SK-N-SH treated with all-trans-retinoic acid at 6 μM for 48 hours (cell line): ENCODE measurements around the gene GIMAP8.

Experiments
- ARNTL ChIP-seq: fragments of 450-650 bp; formaldehyde crosslinking; IDR thresholded peaks from 2 replicates; pipeline ENCODE4 v1.5.0; 2020; ENCODE audit warnings: low read depth, mild to moderate bottlenecking, moderate library complexity, borderline replicate concordance
- CSDC2 ChIP-seq: fragments of 250-450 bp; sonication (Bioruptor Pico); IDR thresholded peaks from 2 replicates; pipeline ENCODE4 v1.5.0; 2020; ENCODE audit warnings: mild to moderate bottlenecking, moderate library complexity
- GLIS3 ChIP-seq: fragments of 250-450 bp; sonication (Bioruptor Pico); IDR thresholded peaks from 2 replicates; pipeline ENCODE4 v1.5.0; 2020; ENCODE audit warnings: mild to moderate bottlenecking, moderate library complexity
- OSR1 ChIP-seq: fragments of 250-450 bp; sonication (Bioruptor Pico); IDR thresholded peaks from 2 replicates; pipeline ENCODE4 v1.8.0; 2022; ENCODE audit warnings: moderate library complexity, mild to moderate bottlenecking, inconsistent platforms
- SNAI2 ChIP-seq: fragments of 250-450 bp; sonication (Bioruptor Pico); IDR thresholded peaks from 2 replicates; pipeline ENCODE4 v1.5.0; 2020; ENCODE audit warnings: mild to moderate bottlenecking, moderate library complexity
- TCF4 ChIP-seq: fragments of 250-450 bp; sonication (Bioruptor Pico); IDR thresholded peaks from 2 replicates; pipeline ENCODE4 v1.8.0; 2021; ENCODE audit warnings: mild to moderate bottlenecking, moderate library complexity, borderline replicate concordance
- TOX ChIP-seq: fragments of 250-450 bp; sonication (Bioruptor Pico); IDR thresholded peaks from 2 replicates; pipeline ENCODE4 v1.8.0; 2021; ENCODE audit warnings: mild to moderate bottlenecking, moderate library complexity, borderline replicate concordance
- ZFP3 ChIP-seq: fragments of 250-450 bp; sonication (Bioruptor Pico); IDR thresholded peaks from 2 replicates; pipeline ENCODE4 v1.5.0; 2020; ENCODE audit warnings: mild to moderate bottlenecking, moderate library complexity
- ZFP30 ChIP-seq: fragments of 450-650 bp; formaldehyde crosslinking; IDR thresholded peaks from 2 replicates; pipeline ENCODE4 v1.5.0; 2022; ENCODE audit warnings: mild to moderate bottlenecking, moderate library complexity
- ZNF565 ChIP-seq: fragments of 450-650 bp; formaldehyde crosslinking; conservative IDR thresholded peaks from 2 replicates; pipeline ENCODE4 v1.5.0; 2020; ENCODE audit warnings: low read depth, mild to moderate bottlenecking, moderate library complexity
- ZNF70 ChIP-seq: fragments of 450-650 bp; formaldehyde crosslinking; IDR thresholded peaks from 2 replicates; pipeline ENCODE4 v1.5.0; 2020; ENCODE audit warnings: mild to moderate bottlenecking, moderate library complexity
- ZNF8 ChIP-seq: fragments of 450-650 bp; formaldehyde crosslinking; IDR thresholded peaks from 2 replicates; pipeline ENCODE4 v1.5.0; 2020; ENCODE audit warnings: mild to moderate bottlenecking, moderate library complexity
- TF ChIP-seq, protein P1 (sequence below): fragments of 250-450 bp; sonication (Bioruptor Pico); IDR thresholded peaks from 2 replicates; pipeline ENCODE4 v1.5.0; 2020; ENCODE audit warnings: mild to moderate bottlenecking, moderate library complexity
- TF ChIP-seq, protein P2 (sequence below): fragments of 250-450 bp; sonication (Bioruptor Pico); IDR thresholded peaks from 2 replicates; pipeline ENCODE4 v1.8.0; 2020; ENCODE audit warnings: mild to moderate bottlenecking, moderate library complexity, borderline replicate concordance

DNA sequence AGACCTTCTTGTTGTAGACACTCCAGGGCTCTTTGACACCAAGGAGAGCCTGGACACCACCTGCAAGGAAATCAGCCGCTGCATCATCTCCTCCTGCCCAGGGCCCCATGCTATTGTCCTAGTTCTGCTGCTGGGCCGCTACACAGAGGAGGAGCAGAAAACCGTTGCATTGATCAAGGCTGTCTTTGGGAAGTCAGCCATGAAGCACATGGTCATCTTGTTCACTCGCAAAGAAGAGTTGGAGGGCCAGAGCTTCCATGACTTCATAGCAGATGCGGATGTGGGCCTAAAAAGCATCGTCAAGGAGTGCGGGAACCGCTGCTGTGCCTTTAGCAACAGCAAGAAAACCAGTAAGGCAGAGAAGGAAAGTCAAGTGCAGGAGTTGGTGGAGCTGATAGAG lies 69.7 kb downstream of the GIMAP8 start:
- TF ChIP-seq, protein P1, sequence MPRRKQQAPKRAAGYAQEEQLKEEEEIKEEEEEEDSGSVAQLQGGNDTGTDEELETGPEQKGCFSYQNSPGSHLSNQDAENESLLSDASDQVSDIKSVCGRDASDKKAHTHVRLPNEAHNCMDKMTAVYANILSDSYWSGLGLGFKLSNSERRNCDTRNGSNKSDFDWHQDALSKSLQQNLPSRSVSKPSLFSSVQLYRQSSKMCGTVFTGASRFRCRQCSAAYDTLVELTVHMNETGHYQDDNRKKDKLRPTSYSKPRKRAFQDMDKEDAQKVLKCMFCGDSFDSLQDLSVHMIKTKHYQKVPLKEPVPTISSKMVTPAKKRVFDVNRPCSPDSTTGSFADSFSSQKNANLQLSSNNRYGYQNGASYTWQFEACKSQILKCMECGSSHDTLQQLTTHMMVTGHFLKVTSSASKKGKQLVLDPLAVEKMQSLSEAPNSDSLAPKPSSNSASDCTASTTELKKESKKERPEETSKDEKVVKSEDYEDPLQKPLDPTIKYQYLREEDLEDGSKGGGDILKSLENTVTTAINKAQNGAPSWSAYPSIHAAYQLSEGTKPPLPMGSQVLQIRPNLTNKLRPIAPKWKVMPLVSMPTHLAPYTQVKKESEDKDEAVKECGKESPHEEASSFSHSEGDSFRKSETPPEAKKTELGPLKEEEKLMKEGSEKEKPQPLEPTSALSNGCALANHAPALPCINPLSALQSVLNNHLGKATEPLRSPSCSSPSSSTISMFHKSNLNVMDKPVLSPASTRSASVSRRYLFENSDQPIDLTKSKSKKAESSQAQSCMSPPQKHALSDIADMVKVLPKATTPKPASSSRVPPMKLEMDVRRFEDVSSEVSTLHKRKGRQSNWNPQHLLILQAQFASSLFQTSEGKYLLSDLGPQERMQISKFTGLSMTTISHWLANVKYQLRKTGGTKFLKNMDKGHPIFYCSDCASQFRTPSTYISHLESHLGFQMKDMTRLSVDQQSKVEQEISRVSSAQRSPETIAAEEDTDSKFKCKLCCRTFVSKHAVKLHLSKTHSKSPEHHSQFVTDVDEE (CRISPR knock-in tag) = no peak
- TF ChIP-seq SNAI2 (CRISPR knock-in tag) = no peak
- no peak for TF ChIP-seq TOX
- TF ChIP-seq OSR1 (CRISPR knock-in tag) = no peak
- TF ChIP-seq ARNTL = no peak
- TF ChIP-seq ZFP3 (CRISPR knock-in tag) = no peak
- no peak for TF ChIP-seq ZFP30
- TF ChIP-seq, protein P2, sequence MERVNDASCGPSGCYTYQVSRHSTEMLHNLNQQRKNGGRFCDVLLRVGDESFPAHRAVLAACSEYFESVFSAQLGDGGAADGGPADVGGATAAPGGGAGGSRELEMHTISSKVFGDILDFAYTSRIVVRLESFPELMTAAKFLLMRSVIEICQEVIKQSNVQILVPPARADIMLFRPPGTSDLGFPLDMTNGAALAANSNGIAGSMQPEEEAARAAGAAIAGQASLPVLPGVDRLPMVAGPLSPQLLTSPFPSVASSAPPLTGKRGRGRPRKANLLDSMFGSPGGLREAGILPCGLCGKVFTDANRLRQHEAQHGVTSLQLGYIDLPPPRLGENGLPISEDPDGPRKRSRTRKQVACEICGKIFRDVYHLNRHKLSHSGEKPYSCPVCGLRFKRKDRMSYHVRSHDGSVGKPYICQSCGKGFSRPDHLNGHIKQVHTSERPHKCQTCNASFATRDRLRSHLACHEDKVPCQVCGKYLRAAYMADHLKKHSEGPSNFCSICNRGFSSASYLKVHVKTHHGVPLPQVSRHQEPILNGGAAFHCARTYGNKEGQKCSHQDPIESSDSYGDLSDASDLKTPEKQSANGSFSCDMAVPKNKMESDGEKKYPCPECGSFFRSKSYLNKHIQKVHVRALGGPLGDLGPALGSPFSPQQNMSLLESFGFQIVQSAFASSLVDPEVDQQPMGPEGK (CRISPR knock-in tag) = no peak
- no peak for TF ChIP-seq TCF4 (CRISPR knock-in tag)
- no peak for TF ChIP-seq GLIS3 (CRISPR knock-in tag)
- TF ChIP-seq ZNF565 (CRISPR knock-in tag) = no peak
- TF ChIP-seq CSDC2 (CRISPR knock-in tag) = no peak
- no peak for TF ChIP-seq ZNF70
- TF ChIP-seq ZNF8 = no peak
